Activated naive CD4-positive, alpha-beta T cell treated with anti-CD3 and anti-CD28 coated beads, Interleukin-2, amount 10 ng/mL, durations not matched to agents 7 days and 5 days (primary cell): ENCODE results near the gene LCE1F.

Experiments used
- CTCF ChIA-PET: fragments of 350-600 bp; sonication (Branson Sonifier 250); formaldehyde crosslinking; loops from one replicate; lab custom pipeline; 2021; ENCODE audit warnings: antibody characterized with exemption; lab: Charles Lee
- DNase-seq: peaks from one replicate; pipeline ENCODE4 v3.0.0-alpha.2; 2020
- H3K27ac Mint-ChIP-seq: one replicate; pipeline ENCODE4 v1.8.0; 2021; ENCODE audit warnings: mild to moderate bottlenecking, moderate library complexity, mixed read lengths
- H3K27me3 Mint-ChIP-seq: one replicate; pipeline ENCODE4 v1.8.0; 2021; ENCODE audit warnings: mild to moderate bottlenecking, mixed read lengths
- H3K36me3 Mint-ChIP-seq: one replicate; pipeline ENCODE4 v1.8.0; 2021; ENCODE audit warnings: mixed read lengths
- H3K4me1 Mint-ChIP-seq: one replicate; pipeline ENCODE4 v1.8.0; 2021; ENCODE audit warnings: mixed read lengths
- H3K4me3 Mint-ChIP-seq: one replicate; pipeline ENCODE4 v1.8.0; 2021; ENCODE audit warnings: mild to moderate bottlenecking, moderate library complexity, mixed read lengths
- H3K9me3 Mint-ChIP-seq: one replicate; pipeline ENCODE4 v1.8.0; 2021; ENCODE audit warnings: mixed read lengths

The LCE1F gene

GRCh38 chr1:152811050-152811449, 36.1 kb downstream of the LCE1F start:
- H3K4me3 Mint-ChIP-seq, result no peak overlapping the region
- H3K4me1 Mint-ChIP-seq, result no peaks in the 10 kb centered on the region
- no peaks in the 10 kb centered on the region for H3K36me3 Mint-ChIP-seq
- no peak for DNase-seq
- no peaks in the 10 kb centered on the region for H3K9me3 Mint-ChIP-seq
- CTCF ChIA-PET, result no interaction called here
- no peak overlapping the region for H3K27ac Mint-ChIP-seq
- H3K27me3 Mint-ChIP-seq, result peaks cover 13% of the 10 kb centered on the region

DNA sequence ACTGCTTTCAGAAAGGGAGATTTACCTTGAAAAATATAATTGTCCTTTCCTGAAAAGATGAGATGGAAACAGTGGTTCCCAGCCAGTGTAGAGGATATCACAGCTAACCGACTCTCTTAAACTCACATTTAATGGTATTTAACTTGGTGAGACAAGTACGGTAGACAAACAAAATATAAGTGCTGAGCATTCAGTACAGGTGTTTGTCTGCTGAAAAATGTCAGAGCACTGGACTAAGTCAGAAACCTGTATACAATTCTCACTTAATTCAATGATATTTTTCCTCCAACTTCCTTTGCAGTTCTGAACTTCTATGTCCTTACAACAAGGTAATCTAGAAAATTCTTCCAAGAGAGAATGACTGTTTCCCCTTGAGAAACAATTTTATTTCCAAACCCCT, 36.7 kb downstream of the LCE1F start, which contains the start of gene LCE1B:
LCE1B (plus strand) TSS at position 301 of the 400 bp plus-strand sequence. CDS start 476 bp downstream, outside the sequence.
- no peak within 1 kb of the TSS for H3K27ac Mint-ChIP-seq
- no peak for DNase-seq
- no peak within 1 kb of the TSS for H3K4me3 Mint-ChIP-seq
- H3K4me1 Mint-ChIP-seq, result no peaks in the 10 kb centered on the region
- CTCF ChIA-PET, result no interaction called here
- H3K9me3 Mint-ChIP-seq, result no peaks in the 10 kb centered on the region
- peaks cover 9% of the 10 kb centered on the region for H3K27me3 Mint-ChIP-seq
- no peaks in the 10 kb centered on the region for H3K36me3 Mint-ChIP-seq

DNA sequence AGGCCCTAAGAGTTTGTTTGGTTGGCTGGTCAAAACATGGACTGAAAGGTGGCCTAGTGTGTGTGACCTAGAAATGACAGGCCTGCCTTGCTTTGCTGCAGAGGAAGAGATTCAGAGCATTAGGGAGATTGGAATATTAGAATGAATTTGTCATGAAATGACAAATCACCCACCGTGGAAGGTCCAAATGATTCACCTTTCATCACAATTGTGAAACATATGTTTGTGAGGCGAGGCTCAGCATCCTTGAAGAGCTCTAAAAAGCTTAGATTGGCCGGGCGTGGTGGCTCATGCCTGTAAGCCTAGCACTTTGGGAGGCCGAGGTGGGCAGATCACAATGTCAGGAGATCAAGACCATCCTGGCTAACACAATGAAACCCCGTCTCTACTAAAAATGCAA, 42.4 kb downstream of the LCE1F start:
- Mint-ChIP-seq H3K27ac (no peak overlapping the region), H3K27me3 (peaks cover 3% of the 10 kb centered on the region), H3K36me3 (no peaks in the 10 kb centered on the region), H3K4me1 (no peaks in the 10 kb centered on the region), H3K9me3 (no peaks in the 10 kb centered on the region), H3K4me3 (no peak overlapping the region)
- no peak for DNase-seq
- CTCF ChIA-PET, result no interaction called here

DNA sequence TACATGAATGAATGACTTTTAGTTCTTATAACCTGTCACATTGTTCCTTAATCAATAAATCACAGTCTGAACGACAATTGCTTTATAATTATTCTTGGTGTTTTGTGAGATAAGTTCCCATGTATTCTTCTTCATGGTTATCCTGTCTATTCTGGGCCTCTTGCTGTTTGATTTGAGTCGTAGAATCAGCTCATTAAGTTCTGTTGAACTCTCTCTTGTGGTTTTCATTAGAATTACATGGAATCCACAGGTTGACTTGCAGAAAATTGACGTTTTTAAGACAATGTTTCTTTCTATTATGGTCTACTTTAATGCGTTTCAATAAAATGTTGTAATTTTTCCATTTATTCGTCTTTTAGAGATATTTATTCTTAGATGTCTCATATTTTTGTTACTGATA, 48.4 kb downstream of the LCE1F start:
- DNase-seq, result no peak
- H3K27me3 Mint-ChIP-seq, result peaks cover 11% of the 10 kb centered on the region
- no peaks in the 10 kb centered on the region for H3K36me3 Mint-ChIP-seq
- no peak overlapping the region for H3K4me3 Mint-ChIP-seq
- H3K4me1 Mint-ChIP-seq, result no peaks in the 10 kb centered on the region
- no peaks in the 10 kb centered on the region for H3K9me3 Mint-ChIP-seq
- no peak overlapping the region for H3K27ac Mint-ChIP-seq
- CTCF ChIA-PET, result no interaction called here

- peaks cover 11% of the 10 kb centered on the region for H3K27me3 Mint-ChIP-seq
- no peaks in the 10 kb centered on the region for H3K36me3 Mint-ChIP-seq
- DNase-seq, result no peak
- H3K9me3 Mint-ChIP-seq, result no peaks in the 10 kb centered on the region
- H3K27ac Mint-ChIP-seq, result no peak overlapping the region
- H3K4me3 Mint-ChIP-seq, result no peak overlapping the region
- H3K4me1 Mint-ChIP-seq, result no peaks in the 10 kb centered on the region
- CTCF ChIA-PET, result no interaction called here
Measured at GRCh38 chr1:152824964-152825363, 50.0 kb downstream of the LCE1F start.
